GM23248 (cell line): Measurements from ENCODE around the gene DNAJC8. TPM values are rescaled to one million over a fixed set of nuclear protein-coding genes. Genes with fewer than 3 reads are reported as not detected.

Experiments used
- DNase-seq: peaks from one replicate; pipeline ENCODE4 v3.0.0-alpha.2; 2015
- H2AFZ ChIP-seq: fragments of 200-600 bp; sonication (generic); 2 replicates; pipeline ENCODE4 v1.6.1; 2016; ENCODE audit warnings: antibody characterized with exemption
- H3F3A ChIP-seq: fragments of 200-600 bp; sonication (generic); 2 replicates; pipeline ENCODE4 v1.6.1; 2016; ENCODE audit warnings: mild to moderate bottlenecking, antibody characterized with exemption, mixed run types; ENCODE audit not compliant: insufficient read depth
- H3K27ac ChIP-seq: fragments of 200-600 bp; sonication (generic); 2 replicates; pipeline ENCODE4 v1.5.1; 2016; ENCODE audit warnings: mild to moderate bottlenecking
- H3K27me3 ChIP-seq: fragments of 200-600 bp; sonication (generic); replicated peaks from 2 replicates; pipeline ENCODE4 v1.6.1; 2016; ENCODE audit warnings: mild to moderate bottlenecking; ENCODE audit not compliant: insufficient read depth
- H3K36me3 ChIP-seq: fragments of 200-600 bp; sonication (generic); 2 replicates; pipeline ENCODE4 v1.6.1; 2016; ENCODE audit warnings: low read depth, mild to moderate bottlenecking
- H3K4me1 ChIP-seq: fragments of 200-600 bp; sonication (generic); 2 replicates; pipeline ENCODE4 v1.6.1; 2016; ENCODE audit warnings: mild to moderate bottlenecking; ENCODE audit not compliant: insufficient read depth
- H3K4me2 ChIP-seq: fragments of 200-600 bp; sonication (generic); one replicate; pipeline ENCODE4 v1.6.1; 2016; ENCODE audit warnings: mild to moderate bottlenecking; ENCODE audit not compliant: unreplicated experiment
- H3K4me3 ChIP-seq: fragments of 200-600 bp; sonication (generic); 2 replicates; pipeline ENCODE4 v1.5.1; 2016; ENCODE audit warnings: mild to moderate bottlenecking
- H3K79me2 ChIP-seq: fragments of 200-600 bp; sonication (generic); 2 replicates; pipeline ENCODE4 v1.6.1; 2016; ENCODE audit warnings: mild to moderate bottlenecking; ENCODE audit not compliant: insufficient read depth
- H3K9ac ChIP-seq: fragments of 200-600 bp; sonication (generic); 2 replicates; pipeline ENCODE4 v1.6.1; 2016; ENCODE audit warnings: mild to moderate bottlenecking
- H3K9me2 ChIP-seq: fragments of 200-600 bp; sonication (generic); 2 replicates; pipeline ENCODE4 v1.6.1; 2016; ENCODE audit warnings: mixed run types, mild to moderate bottlenecking, moderate library complexity; ENCODE audit not compliant: insufficient read depth
- H3K9me3 ChIP-seq: fragments of 200-600 bp; sonication (generic); one replicate; pipeline ENCODE4 v1.6.1; 2017; ENCODE audit warnings: low read depth
- H4K20me1 ChIP-seq: fragments of 200-600 bp; sonication (generic); 2 replicates; pipeline ENCODE4 v1.6.0; 2016; ENCODE audit not compliant: insufficient read depth
- EZH2 ChIP-seq: fragments of 200-600 bp; sonication (generic); IDR thresholded peaks from 2 replicates; pipeline ENCODE4 v1.6.1; 2018; ENCODE audit warnings: antibody characterized with exemption, mild to moderate bottlenecking; ENCODE audit not compliant: insufficient read depth, poor library complexity, severe bottlenecking
- EZH2phosphoT487 ChIP-seq: fragments of 200-600 bp; sonication (generic); IDR thresholded peaks from 2 replicates; pipeline ENCODE4 v1.6.1; 2018; ENCODE audit warnings: antibody characterized with exemption, moderate library complexity, mild to moderate bottlenecking, low read depth; ENCODE audit not compliant: insufficient read depth
- WGBS, 2 experiments: methylation state at CpG; one replicate each; pipeline ENCODE4 v1.1.6; 2015 to 2017; ENCODE audit warnings: low lambda C conversion rate in 2 of 2, low coverage in 1 of 2; ENCODE audit errors: missing lambda C conversion rate in 2 of 2; 5-methylcytosine and 5-hydroxymethylcytosine counted together
- in situ Hi-C: fragments of 300-500 bp; cut with MboI; formaldehyde crosslinking; loops from 2 replicates; pipeline ENCODE4 v1.15.0; 2020
- polyA plus RNA-seq: library from polyadenylated mRNA; unstranded; fragments of >200 nt; fragmentation: Nextera tagmentation; extraction: Ambion mirVana; gene quantifications from 2 replicates; pipeline ENCODE4 v1.2.1, GENCODE V29; 2016
- total RNA-seq: library from RNA; depleted of rRNA; stranded (reverse); fragments of >200 nt; shearing (Covaris generic); gene quantifications from 2 replicates; pipeline ENCODE4 v1.2.3, GENCODE V29; 2014

Gene DNAJC8
- total and polyA plus RNA-seq, 2 experiments from 2014 or later, result 53.0 to 98.6 TPM

GRCh38 chr1:28269529-28269928 is 36.7 kb upstream of the DNAJC8 start:
- no peaks in the 10 kb centered on the region for H3K9me2 ChIP-seq
- 89 to 94% methylated on average over 2 of the region's 2 CpGs for WGBS, 2 experiments
- H3K27ac ChIP-seq, result no peak overlapping the region
- no peak overlapping the region for H2AFZ ChIP-seq
- in situ Hi-C loops, result no loop called here
- no peak overlapping the region for H3K9ac ChIP-seq
- H3K4me1 ChIP-seq, result peaks cover 28% of the 10 kb centered on the region
- H3K9me3 ChIP-seq, result no peaks in the 10 kb centered on the region
- no peak overlapping the region for H3K4me3 ChIP-seq
- no peak for TF ChIP-seq EZH2
- TF ChIP-seq EZH2phosphoT487, result no peak
- peaks cover 51% of the 10 kb centered on the region; the same call in 1 of the 2 replicates for H3F3A ChIP-seq
- H3K36me3 ChIP-seq, result peaks cover 44% of the 10 kb centered on the region
- peaks cover 65% of the 10 kb centered on the region for H4K20me1 ChIP-seq
- peaks cover 100% of the 10 kb centered on the region for H3K79me2 ChIP-seq
- DNase-seq, result no peak
- no peak overlapping the region for H3K4me2 ChIP-seq
- no peaks in the 10 kb centered on the region for H3K27me3 ChIP-seq

- Histone ChIP-seq H3K27ac (no peak overlapping the region), H3F3A (peaks cover 35% of the 10 kb centered on the region; the same call in 1 of the 2 replicates), H3K4me1 (peaks cover 38% of the 10 kb centered on the region), H3K79me2 (peaks cover 100% of the 10 kb centered on the region), H3K4me2 (peak overlapping the region; percentile 61), H3K9me2 (no peaks in the 10 kb centered on the region), H3K9ac (peak overlapping the region; percentile 8; the same call in 1 of the 2 replicates), H3K9me3 (no peaks in the 10 kb centered on the region), H2AFZ (no peak overlapping the region), H3K36me3 (peaks cover 26% of the 10 kb centered on the region), H3K4me3 (peak overlapping the region; percentile 29), H3K27me3 (no peaks in the 10 kb centered on the region), H4K20me1 (peaks cover 80% of the 10 kb centered on the region)
- TF ChIP-seq EZH2 (no peak), EZH2phosphoT487 (no peak)
- in situ Hi-C loops, result no loop called here
- no peak for DNase-seq
- 96 to 100% methylated on average over 2 of the region's 2 CpGs for WGBS, 2 experiments
Observed at GRCh38 chr1:28267633-28268032, 34.8 kb upstream of the DNAJC8 start.

- H3K9ac ChIP-seq, result 0 out of 2 replicates have a peak overlapping the region, but pooled peaks have one; percentile 8
- H3K9me2 ChIP-seq, result no peaks in the 10 kb centered on the region
- TF ChIP-seq EZH2 (no peak), EZH2phosphoT487 (no peak)
- H3K9me3 ChIP-seq, result no peaks in the 10 kb centered on the region
- no peak overlapping the region for H3K27ac ChIP-seq
- peaks cover 42% of the 10 kb centered on the region for H3K4me1 ChIP-seq
- peak overlapping the region; percentile 61 for H3K4me2 ChIP-seq
- H4K20me1 ChIP-seq, result peaks cover 85% of the 10 kb centered on the region
- no peak for DNase-seq
- no peak overlapping the region for H2AFZ ChIP-seq
- WGBS, 2 experiments, result 50 to 54% methylated on average over 5 of the region's 5 CpGs
- H3K79me2 ChIP-seq, result peaks cover 100% of the 10 kb centered on the region
- peak overlapping the region; percentile 29 for H3K4me3 ChIP-seq
- peaks cover 19% of the 10 kb centered on the region for H3K36me3 ChIP-seq
- H3K27me3 ChIP-seq, result no peaks in the 10 kb centered on the region
- peaks cover 35% of the 10 kb centered on the region; the same call in 1 of the 2 replicates for H3F3A ChIP-seq
- in situ Hi-C loops, result no loop called here
Observed at GRCh38 chr1:28266920-28267322, 34.1 kb upstream of the DNAJC8 start.

- Histone ChIP-seq H3K9ac (0 out of 2 replicates have a peak overlapping the region, but pooled peaks have one; percentile 2), H3K9me2 (no peaks in the 10 kb centered on the region), H3K27me3 (no peaks in the 10 kb centered on the region), H3K4me2 (no peak overlapping the region), H3K27ac (no peak overlapping the region), H4K20me1 (peaks cover 84% of the 10 kb centered on the region), H3K9me3 (no peaks in the 10 kb centered on the region), H3F3A (peaks cover 32% of the 10 kb centered on the region), H3K4me1 (peaks cover 43% of the 10 kb centered on the region), H3K36me3 (peaks cover 10% of the 10 kb centered on the region; the same call in 1 of the 2 replicates), H3K79me2 (peaks cover 100% of the 10 kb centered on the region), H2AFZ (no peak overlapping the region), H3K4me3 (0 out of 2 replicates have a peak overlapping the region, but pooled peaks have one; percentile 3)
- TF ChIP-seq EZH2phosphoT487 (no peak), EZH2 (no peak)
- in situ Hi-C loops, result no loop called here
- no peak for DNase-seq
- 82 to 85% methylated on average over 8 of the region's 8 CpGs for WGBS, 2 experiments
Observed at GRCh38 chr1:28265577-28265976, 32.7 kb upstream of the DNAJC8 start.

- peaks cover 31% of the 10 kb centered on the region for H3F3A ChIP-seq
- peaks cover 10% of the 10 kb centered on the region; the same call in 1 of the 2 replicates for H3K36me3 ChIP-seq
- in situ Hi-C loops, result no loop called here
- peaks cover 82% of the 10 kb centered on the region for H4K20me1 ChIP-seq
- peak overlapping the region; percentile 79 for H3K4me2 ChIP-seq
- H3K9me3 ChIP-seq, result no peaks in the 10 kb centered on the region
- no peak for TF ChIP-seq EZH2
- no peak for TF ChIP-seq EZH2phosphoT487
- WGBS, 2 experiments, result 95 to 100% methylated on average over 1 of the region's 1 CpG
- H3K4me1 ChIP-seq, result peaks cover 43% of the 10 kb centered on the region
- no peak overlapping the region for H3K9ac ChIP-seq
- H3K27ac ChIP-seq, result no peak overlapping the region
- H3K79me2 ChIP-seq, result peaks cover 100% of the 10 kb centered on the region
- 0 out of 2 replicates have a peak overlapping the region, but pooled peaks have one; percentile 8 for H3K4me3 ChIP-seq
- H3K27me3 ChIP-seq, result no peaks in the 10 kb centered on the region
- no peaks in the 10 kb centered on the region for H3K9me2 ChIP-seq
- DNase-seq, result no peak
- no peak overlapping the region for H2AFZ ChIP-seq
Observed at GRCh38 chr1:28264897-28265296, 32.1 kb upstream of the DNAJC8 start.
